HEK293 (cell line): Measurements from ENCODE around the gene MAP7.

ENCODE experiments used
- CTCF ChIA-PET: fragments of 350-600 bp; formaldehyde crosslinking; extraction: SDS; loops from one replicate; lab custom pipeline; 2021; ENCODE audit warnings: antibody characterized with exemption; lab: Yijun Ruan, JAX
- POLR2A ChIA-PET: fragments of 300-600 bp; formaldehyde crosslinking; extraction: SDS; loops from one replicate; lab custom pipeline; 2020; ENCODE audit warnings: antibody characterized with exemption, inconsistent platforms; lab: Yijun Ruan, JAX
- H3K27ac ChIP-seq: fragments of 200-500 bp; sonication (Bioruptor generic); 2 replicates; pipeline ENCODE4 v1.5.1; 2014; ENCODE audit warnings: low read depth, low read length, control low read depth, inconsistent platforms; ENCODE audit errors: extremely low read depth
- H3K36me3 ChIP-seq, 2 experiments: fragments of 200-500 bp in 1 of 2; sonication (Bioruptor generic) in 1 of 2; 1 replicate in 1 of 2; 2 replicates in 1 of 2; pipeline ENCODE4 v1.5.1; 2014 to 2017; ENCODE audit warnings: inconsistent platforms in 2 of 2, low read length in 2 of 2; ENCODE audit not compliant: control insufficient read depth in 2 of 2, insufficient read depth in 1 of 2
- H3K4me1 ChIP-seq: fragments of 200-500 bp; sonication (Bioruptor generic); 2 replicates; pipeline ENCODE4 v1.5.1; 2014; ENCODE audit warnings: mild to moderate bottlenecking, low read length, inconsistent platforms; ENCODE audit not compliant: control insufficient read depth, insufficient read depth
- H3K4me3 ChIP-seq: 2 replicates; pipeline ENCODE4 v1.5.1; 2011; ENCODE audit warnings: low read depth, mild to moderate bottlenecking, control low read depth, low read length, moderate library complexity
- H3K9me3 ChIP-seq: fragments of 200-500 bp; sonication (Bioruptor generic); 2 replicates; pipeline ENCODE4 v1.5.1; 2014; ENCODE audit warnings: low read depth, low read length, inconsistent platforms; ENCODE audit not compliant: control insufficient read depth, insufficient read depth
- HOXA7 ChIP-seq: sonication (generic); formaldehyde crosslinking; IDR thresholded peaks from 2 replicates; pipeline ENCODE4 v1.8.1; 2022; ENCODE audit warnings: missing genetic modification reagents, borderline replicate concordance
- HOXD13 ChIP-seq: sonication (generic); formaldehyde crosslinking; IDR thresholded peaks from 2 replicates; pipeline ENCODE4 v1.8.0; 2022; ENCODE audit warnings: missing genetic modification reagents, borderline replicate concordance
- PRDM1 ChIP-seq: fragments of 450-650 bp; formaldehyde crosslinking; IDR thresholded peaks from 2 replicates; pipeline ENCODE4; 2016; ENCODE audit warnings: missing biosample characterization, missing genetic modification characterization
- REST ChIP-seq: fragments of 450-650 bp; formaldehyde crosslinking; IDR thresholded peaks from 2 replicates; pipeline ENCODE4 v1.5.1; 2016; ENCODE audit warnings: missing biosample characterization, missing genetic modification characterization
- SP2 ChIP-seq: fragments of 450-650 bp; formaldehyde crosslinking; IDR thresholded peaks from 2 replicates; pipeline ENCODE4 v1.5.1; 2016; ENCODE audit warnings: missing biosample characterization, missing genetic modification characterization
- ZBTB48 ChIP-seq: fragments of 450-650 bp; formaldehyde crosslinking; IDR thresholded peaks from 2 replicates; pipeline ENCODE4 v1.5.1; 2016; ENCODE audit warnings: missing biosample characterization, missing genetic modification characterization
- ZIC2 ChIP-seq: fragments of 450-650 bp; formaldehyde crosslinking; IDR thresholded peaks from 2 replicates; pipeline ENCODE4 v1.5.1; 2016; ENCODE audit warnings: missing biosample characterization, missing genetic modification characterization
- ZNF114 ChIP-seq: fragments of 450-650 bp; formaldehyde crosslinking; IDR thresholded peaks from 2 replicates; pipeline ENCODE4 v1.5.0; 2017; ENCODE audit warnings: missing biosample characterization, missing genetic modification characterization
- ZNF155 ChIP-seq: fragments of 450-650 bp; formaldehyde crosslinking; IDR thresholded peaks from 2 replicates; pipeline ENCODE4 v1.5.1; 2016; ENCODE audit warnings: missing biosample characterization, missing genetic modification characterization
- ZNF324 ChIP-seq: fragments of 450-650 bp; formaldehyde crosslinking; IDR thresholded peaks from 2 replicates; pipeline ENCODE4 v1.5.1; 2016; ENCODE audit warnings: missing biosample characterization, missing genetic modification characterization
- ZNF335 ChIP-seq: fragments of 450-650 bp; formaldehyde crosslinking; conservative IDR thresholded peaks from 2 replicates; pipeline ENCODE4 v1.5.1; 2016; ENCODE audit warnings: missing biosample characterization, missing genetic modification characterization
- ZNF426 ChIP-seq: fragments of 450-650 bp; formaldehyde crosslinking; IDR thresholded peaks from 2 replicates; pipeline ENCODE4 v1.5.1; 2017; ENCODE audit warnings: missing biosample characterization, missing genetic modification characterization, mild to moderate bottlenecking, inconsistent platforms, moderate library complexity
- ZNF571 ChIP-seq: fragments of 450-650 bp; formaldehyde crosslinking; IDR thresholded peaks from 2 replicates; pipeline ENCODE4 v1.5.0; 2017; ENCODE audit warnings: missing biosample characterization, missing genetic modification characterization
- ZNF629 ChIP-seq: fragments of 450-650 bp; formaldehyde crosslinking; IDR thresholded peaks from 2 replicates; pipeline ENCODE4 v1.5.1; 2017; ENCODE audit warnings: missing biosample characterization, missing genetic modification characterization
- ZNF707 ChIP-seq: fragments of 450-650 bp; formaldehyde crosslinking; IDR thresholded peaks from 2 replicates; pipeline ENCODE4 v1.5.1; 2016; ENCODE audit warnings: missing biosample characterization, missing genetic modification characterization
- TF ChIP-seq, protein P1 (sequence below): fragments of 450-650 bp; formaldehyde crosslinking; IDR thresholded peaks from 2 replicates; pipeline ENCODE4 v1.5.1; 2017; ENCODE audit warnings: missing biosample characterization, missing genetic modification characterization
- TF ChIP-seq, protein P2 (sequence below): fragments of 450-650 bp; formaldehyde crosslinking; IDR thresholded peaks from 2 replicates; pipeline ENCODE4 v1.5.1; 2016; ENCODE audit warnings: missing biosample characterization, missing genetic modification characterization
- TF ChIP-seq, protein P3 (sequence below): fragments of 450-650 bp; formaldehyde crosslinking; IDR thresholded peaks from 2 replicates; pipeline ENCODE4 v1.5.1; 2016; ENCODE audit warnings: missing biosample characterization, missing genetic modification characterization

MAP7 gene

GRCh38 chr6:136477548-136477947 is 72.7 kb downstream of the MAP7 start:
- Histone ChIP-seq H3K4me3 (no peak overlapping the region), H3K9me3 (no peaks in the 10 kb centered on the region), H3K36me3 (no peaks in the 10 kb centered on the region)
- POLR2A ChIA-PET: no interaction called here
- peak; percentile 94 for TF ChIP-seq REST (tag by site-specific recombination)
- TF ChIP-seq, protein P1, sequence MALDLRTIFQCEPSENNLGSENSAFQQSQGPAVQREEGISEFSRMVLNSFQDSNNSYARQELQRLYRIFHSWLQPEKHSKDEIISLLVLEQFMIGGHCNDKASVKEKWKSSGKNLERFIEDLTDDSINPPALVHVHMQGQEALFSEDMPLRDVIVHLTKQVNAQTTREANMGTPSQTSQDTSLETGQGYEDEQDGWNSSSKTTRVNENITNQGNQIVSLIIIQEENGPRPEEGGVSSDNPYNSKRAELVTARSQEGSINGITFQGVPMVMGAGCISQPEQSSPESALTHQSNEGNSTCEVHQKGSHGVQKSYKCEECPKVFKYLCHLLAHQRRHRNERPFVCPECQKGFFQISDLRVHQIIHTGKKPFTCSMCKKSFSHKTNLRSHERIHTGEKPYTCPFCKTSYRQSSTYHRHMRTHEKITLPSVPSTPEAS (tag by site-specific recombination): no peak
- TF ChIP-seq, all 188 proteins: peak for 1
- no peaks in the 10 kb centered on the region for H3K4me1 ChIP-seq
- H3K27ac ChIP-seq: no peak overlapping the region
- CTCF ChIA-PET: interaction anchor here (0.6 kb wide), 1 partner anchor 73 kb away, joined by 3 read pairs; no protein-coding TSS in a partner anchor

DNA sequence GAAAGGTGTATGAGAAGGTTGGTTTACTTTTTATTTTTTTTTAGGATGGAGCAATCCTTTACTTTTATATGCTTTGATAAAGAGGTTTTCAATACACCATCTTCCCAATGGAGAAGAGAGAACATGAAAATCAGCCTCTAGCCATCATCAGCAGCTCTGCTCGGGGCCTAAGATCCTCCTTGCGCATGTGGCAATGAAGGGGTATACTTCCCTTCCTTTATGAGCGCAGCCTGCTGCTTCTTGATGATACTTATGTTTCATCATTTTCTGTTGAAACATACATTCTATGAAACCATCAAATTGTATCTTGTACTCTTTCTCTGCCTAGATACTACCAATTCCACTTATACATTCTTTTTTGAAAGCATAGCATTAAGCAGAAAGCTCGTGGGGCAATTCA is 74.5 kb downstream of the MAP7 start:
- Histone ChIP-seq H3K27ac (no peak overlapping the region), H3K9me3 (no peaks in the 10 kb centered on the region), H3K4me1 (no peaks in the 10 kb centered on the region), H3K4me3 (no peak overlapping the region), H3K36me3 (no peaks in the 10 kb centered on the region)
- CTCF ChIA-PET: interaction anchor here (0.6 to 1.7 kb wide), 2 partner anchors 34 to 75 kb away, joined by 3 to 6 read pairs; partner anchors contain the start of gene MAP7
- no peak for TF ChIP-seq ZNF335 (tag by site-specific recombination)
- POLR2A ChIA-PET: interaction anchor here (0.5 kb wide), 1 partner anchor 19 kb away, joined by 4 read pairs; no protein-coding TSS in a partner anchor

DNA sequence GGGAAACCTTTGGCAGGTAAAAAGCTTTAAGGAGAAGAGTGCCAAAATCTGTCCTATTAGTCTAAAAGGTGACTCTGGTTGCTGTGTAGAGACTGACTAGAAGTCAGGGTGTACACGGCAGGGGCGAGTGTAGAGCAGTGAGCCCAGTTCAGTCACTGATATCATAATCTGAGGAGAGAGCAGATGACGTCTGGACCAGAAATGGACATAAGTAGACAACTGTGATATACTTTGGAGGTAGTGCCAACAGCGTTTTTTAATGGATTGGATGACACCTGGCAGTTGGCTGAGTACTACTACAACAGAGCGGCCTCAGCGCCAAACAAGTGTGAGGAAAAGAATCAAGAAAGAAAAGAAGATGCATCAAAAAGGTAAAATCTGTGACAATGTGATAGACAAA is 76.0 kb downstream of the MAP7 start:
- Histone ChIP-seq H3K4me3 (no peak overlapping the region), H3K9me3 (no peaks in the 10 kb centered on the region), H3K36me3 (no peaks in the 10 kb centered on the region), H3K27ac (no peak overlapping the region), H3K4me1 (no peaks in the 10 kb centered on the region)
- no peak for TF ChIP-seq HOXD13 (CRISPR knock-in tag)
- no peak for TF ChIP-seq ZNF426
- no peak for TF ChIP-seq HOXA7 (CRISPR knock-in tag)
- no peak for TF ChIP-seq ZNF707 (tag by site-specific recombination)
- TF ChIP-seq ZNF335 (tag by site-specific recombination): no peak
- no peak for TF ChIP-seq ZNF571
- no peak for TF ChIP-seq PRDM1 (tag by site-specific recombination)
- no peak for TF ChIP-seq ZNF324 (tag by site-specific recombination)
- TF ChIP-seq ZNF114 (tag by site-specific recombination): no peak
- no peak for TF ChIP-seq ZIC2
- TF ChIP-seq ZBTB48 (tag by site-specific recombination): no peak
- no peak for TF ChIP-seq ZNF155 (tag by site-specific recombination)
- TF ChIP-seq, protein P2, sequence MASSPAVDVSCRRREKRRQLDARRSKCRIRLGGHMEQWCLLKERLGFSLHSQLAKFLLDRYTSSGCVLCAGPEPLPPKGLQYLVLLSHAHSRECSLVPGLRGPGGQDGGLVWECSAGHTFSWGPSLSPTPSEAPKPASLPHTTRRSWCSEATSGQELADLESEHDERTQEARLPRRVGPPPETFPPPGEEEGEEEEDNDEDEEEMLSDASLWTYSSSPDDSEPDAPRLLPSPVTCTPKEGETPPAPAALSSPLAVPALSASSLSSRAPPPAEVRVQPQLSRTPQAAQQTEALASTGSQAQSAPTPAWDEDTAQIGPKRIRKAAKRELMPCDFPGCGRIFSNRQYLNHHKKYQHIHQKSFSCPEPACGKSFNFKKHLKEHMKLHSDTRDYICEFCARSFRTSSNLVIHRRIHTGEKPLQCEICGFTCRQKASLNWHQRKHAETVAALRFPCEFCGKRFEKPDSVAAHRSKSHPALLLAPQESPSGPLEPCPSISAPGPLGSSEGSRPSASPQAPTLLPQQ (tag by site-specific recombination): no peak
- no peak for TF ChIP-seq ZNF629 (tag by site-specific recombination)
- TF ChIP-seq, protein P3, sequence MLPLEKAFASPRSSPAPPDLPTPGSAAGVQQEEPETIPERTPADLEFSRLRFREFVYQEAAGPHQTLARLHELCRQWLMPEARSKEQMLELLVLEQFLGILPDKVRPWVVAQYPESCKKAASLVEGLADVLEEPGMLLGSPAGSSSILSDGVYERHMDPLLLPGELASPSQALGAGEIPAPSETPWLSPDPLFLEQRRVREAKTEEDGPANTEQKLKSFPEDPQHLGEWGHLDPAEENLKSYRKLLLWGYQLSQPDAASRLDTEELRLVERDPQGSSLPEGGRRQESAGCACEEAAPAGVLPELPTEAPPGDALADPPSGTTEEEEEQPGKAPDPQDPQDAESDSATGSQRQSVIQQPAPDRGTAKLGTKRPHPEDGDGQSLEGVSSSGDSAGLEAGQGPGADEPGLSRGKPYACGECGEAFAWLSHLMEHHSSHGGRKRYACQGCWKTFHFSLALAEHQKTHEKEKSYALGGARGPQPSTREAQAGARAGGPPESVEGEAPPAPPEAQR (tag by site-specific recombination): no peak
- TF ChIP-seq SP2: no peak
- POLR2A ChIA-PET: no interaction called here
- CTCF ChIA-PET: no interaction called here
